SIG-M5 treated with dmso at 0.1 percent for 504 hours (cell line): Measurements from ENCODE around the gene PLIN4.
"Not testable (repeated sequence)": the region's sequence is repeated elsewhere in the genome, so short reads cannot be mapped to it uniquely, and the experiment has no call there.

ENCODE experiments used
- DNase-seq: peaks from one replicate; lab custom pipeline; 2025; ENCODE audit not compliant: unreplicated experiment; lab: John Stamatoyannopoulos, UW

The PLIN4 gene, protein sequence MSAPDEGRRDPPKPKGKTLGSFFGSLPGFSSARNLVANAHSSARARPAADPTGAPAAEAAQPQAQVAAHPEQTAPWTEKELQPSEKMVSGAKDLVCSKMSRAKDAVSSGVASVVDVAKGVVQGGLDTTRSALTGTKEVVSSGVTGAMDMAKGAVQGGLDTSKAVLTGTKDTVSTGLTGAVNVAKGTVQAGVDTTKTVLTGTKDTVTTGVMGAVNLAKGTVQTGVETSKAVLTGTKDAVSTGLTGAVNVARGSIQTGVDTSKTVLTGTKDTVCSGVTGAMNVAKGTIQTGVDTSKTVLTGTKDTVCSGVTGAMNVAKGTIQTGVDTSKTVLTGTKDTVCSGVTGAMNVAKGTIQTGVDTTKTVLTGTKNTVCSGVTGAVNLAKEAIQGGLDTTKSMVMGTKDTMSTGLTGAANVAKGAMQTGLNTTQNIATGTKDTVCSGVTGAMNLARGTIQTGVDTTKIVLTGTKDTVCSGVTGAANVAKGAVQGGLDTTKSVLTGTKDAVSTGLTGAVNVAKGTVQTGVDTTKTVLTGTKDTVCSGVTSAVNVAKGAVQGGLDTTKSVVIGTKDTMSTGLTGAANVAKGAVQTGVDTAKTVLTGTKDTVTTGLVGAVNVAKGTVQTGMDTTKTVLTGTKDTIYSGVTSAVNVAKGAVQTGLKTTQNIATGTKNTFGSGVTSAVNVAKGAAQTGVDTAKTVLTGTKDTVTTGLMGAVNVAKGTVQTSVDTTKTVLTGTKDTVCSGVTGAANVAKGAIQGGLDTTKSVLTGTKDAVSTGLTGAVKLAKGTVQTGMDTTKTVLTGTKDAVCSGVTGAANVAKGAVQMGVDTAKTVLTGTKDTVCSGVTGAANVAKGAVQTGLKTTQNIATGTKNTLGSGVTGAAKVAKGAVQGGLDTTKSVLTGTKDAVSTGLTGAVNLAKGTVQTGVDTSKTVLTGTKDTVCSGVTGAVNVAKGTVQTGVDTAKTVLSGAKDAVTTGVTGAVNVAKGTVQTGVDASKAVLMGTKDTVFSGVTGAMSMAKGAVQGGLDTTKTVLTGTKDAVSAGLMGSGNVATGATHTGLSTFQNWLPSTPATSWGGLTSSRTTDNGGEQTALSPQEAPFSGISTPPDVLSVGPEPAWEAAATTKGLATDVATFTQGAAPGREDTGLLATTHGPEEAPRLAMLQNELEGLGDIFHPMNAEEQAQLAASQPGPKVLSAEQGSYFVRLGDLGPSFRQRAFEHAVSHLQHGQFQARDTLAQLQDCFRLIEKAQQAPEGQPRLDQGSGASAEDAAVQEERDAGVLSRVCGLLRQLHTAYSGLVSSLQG (N-terminal part only)

DNA sequence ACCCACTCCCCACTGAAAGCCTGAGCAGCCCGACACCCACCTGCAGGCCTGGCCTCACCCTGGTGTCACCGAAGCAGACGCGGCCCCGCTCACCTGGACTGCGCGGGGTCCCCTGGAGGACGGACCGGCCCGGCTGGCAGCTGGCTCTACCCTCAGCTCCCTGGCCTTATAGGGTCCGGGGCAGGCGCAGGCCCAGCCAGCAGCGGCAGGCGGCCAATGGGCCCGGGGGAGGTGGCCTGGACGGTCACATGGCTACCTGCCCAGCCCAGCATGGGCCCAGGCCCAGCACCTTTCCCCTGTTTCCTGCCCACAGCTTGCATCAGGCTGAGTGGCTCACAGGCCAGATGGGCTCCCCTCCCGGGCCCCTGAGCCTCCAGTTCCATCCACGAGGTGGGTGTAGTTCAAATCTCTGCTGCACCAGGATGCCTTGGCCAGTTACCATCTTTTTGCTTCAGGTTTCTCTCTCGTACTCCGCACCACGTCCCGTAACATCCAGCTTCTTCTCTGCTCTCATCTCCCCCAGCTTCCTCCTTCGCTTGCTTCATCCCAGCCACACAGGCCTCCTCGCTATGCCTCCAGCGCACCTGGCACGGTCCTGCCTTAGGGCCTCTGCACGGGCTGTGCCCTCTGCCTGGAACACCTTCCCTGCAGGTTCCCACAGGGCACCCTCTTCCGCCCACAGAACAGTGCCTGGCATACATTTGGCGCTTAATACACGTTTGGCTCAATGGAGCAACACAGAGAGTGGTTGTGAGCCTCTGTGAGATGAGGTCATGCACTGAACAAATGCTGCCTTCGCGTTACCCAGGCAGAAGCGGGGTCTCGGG lies at the start of gene PLIN4:
Gene PLIN4 (minus strand): TSS at position 142 of the 827 bp plus-strand sequence. CDS start 214 bp downstream, outside the sequence.
- no peak for DNase-seq

DNA sequence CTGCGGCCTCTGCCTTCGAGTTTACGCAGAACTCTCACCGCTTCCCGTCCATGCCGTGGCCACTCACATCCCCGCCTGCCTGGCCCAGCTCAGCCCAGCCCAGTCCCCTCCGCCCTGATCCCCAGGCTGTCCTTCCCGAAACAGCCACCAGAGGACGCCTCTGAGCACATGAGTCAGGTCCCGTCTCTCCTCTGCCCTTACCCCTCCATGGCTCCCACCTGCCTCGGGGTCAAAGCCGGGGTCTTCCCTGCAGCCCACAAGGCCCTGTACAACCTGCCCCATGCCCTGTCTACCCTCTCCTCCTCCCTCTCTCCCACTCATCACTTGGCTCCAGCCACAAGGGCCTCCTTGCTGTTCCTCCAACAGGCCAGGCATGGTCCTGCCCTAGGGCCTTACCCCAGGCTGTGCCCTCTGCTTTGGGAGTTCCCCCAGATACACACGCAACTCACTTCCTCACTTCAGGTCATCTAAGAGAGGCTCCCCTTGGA lies 49.3 kb upstream of the PLIN4 start:
- DNase-seq = no peak

DNA sequence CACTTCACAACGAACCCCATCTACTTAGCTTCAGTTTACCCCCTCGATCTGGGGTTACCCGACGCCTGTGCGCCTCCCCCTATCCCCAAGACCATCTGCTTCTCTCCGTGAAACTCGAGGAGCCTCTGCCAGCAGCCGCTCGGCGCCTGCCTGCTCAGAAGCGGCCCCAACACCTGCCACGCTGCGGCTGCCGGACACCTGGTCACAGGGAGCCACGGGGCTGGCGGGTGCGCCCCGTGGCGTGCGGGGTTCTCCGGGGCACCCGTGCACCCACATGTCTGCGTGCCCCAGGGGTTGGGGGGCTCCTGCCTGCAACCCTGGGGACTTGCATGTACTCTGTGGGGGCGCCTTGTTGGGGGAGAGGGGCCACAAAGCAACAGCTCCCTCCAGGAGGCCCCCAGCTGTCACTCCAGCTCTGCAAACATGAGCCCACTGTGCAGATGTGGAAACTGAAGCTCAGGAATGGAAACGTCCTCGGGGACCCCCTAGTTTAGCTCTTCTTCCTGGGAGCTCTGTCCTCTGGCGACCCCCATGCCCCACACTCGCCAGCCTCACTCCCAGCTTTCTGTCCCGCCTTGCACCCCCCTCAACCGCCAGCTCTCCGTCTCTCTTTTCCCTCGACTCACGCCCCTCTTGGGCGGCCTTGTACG lies 48.2 kb upstream of the PLIN4 start:
- DNase-seq = no peak

DNA sequence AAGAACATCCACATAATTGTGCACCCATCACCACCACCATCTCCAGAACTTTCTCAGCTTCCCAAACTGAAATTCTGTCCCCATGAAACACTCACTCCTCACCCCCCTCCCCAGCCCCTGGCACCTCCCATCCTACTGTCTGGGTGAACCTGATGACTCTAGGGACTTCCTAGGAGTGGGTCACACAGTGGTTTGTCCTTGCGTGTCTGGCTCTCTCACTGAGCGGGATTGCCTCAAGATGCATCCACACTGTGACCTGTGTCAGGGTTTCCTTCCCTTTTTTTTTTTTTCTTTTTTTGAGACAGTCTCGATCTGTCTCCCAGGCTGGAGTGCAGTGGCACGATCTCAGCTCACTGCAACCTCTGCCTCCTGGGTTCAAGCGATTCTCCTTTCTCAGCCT lies 45.3 kb upstream of the PLIN4 start:
- not testable (repeated sequence) for DNase-seq

DNA sequence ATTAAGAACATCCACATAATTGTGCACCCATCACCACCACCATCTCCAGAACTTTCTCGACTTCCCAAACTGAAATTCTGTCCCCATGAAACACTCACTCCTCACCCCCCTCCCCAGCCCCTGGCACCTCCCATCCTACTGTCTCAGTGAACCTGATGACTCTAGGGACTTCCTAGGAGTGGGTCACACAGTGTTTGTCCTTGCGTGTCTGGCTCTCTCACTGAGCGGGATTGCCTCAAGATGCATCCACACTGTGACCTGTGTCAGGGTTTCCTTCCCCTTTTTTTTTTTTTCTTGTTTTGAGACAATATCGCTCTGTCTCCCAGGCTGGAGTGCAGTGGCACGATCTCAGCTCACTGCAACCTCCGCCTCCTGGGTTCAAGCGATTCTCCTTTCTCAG lies 43.8 kb upstream of the PLIN4 start:
- DNase-seq = peak; percentile 42

DNA sequence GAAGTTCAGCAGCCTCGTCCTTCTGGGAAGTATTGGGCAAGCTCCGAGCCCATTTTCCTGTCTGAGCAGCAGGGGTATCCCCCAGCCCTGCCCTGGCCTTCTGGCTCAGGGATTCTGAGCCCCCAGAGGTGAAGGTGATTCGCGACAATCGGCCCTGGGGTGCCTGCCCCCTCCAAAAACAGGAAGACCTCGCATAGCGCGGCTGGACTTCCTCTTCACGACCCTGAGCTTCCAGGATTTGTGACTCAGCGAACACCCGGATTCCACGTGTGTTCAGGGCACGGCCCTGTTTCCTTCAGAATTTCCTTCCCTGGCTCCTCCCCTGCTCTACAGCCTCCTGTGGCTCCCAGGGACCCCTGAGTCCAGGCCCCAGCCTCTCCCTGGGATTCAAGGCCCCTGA lies 41.3 kb upstream of the PLIN4 start, which contains the start of gene SEMA6B:
Gene SEMA6B (minus strand): TSS at position 116 of the 400 bp plus-strand sequence. CDS start 1,227 bp downstream, outside the sequence.
- DNase-seq = no peak

DNA sequence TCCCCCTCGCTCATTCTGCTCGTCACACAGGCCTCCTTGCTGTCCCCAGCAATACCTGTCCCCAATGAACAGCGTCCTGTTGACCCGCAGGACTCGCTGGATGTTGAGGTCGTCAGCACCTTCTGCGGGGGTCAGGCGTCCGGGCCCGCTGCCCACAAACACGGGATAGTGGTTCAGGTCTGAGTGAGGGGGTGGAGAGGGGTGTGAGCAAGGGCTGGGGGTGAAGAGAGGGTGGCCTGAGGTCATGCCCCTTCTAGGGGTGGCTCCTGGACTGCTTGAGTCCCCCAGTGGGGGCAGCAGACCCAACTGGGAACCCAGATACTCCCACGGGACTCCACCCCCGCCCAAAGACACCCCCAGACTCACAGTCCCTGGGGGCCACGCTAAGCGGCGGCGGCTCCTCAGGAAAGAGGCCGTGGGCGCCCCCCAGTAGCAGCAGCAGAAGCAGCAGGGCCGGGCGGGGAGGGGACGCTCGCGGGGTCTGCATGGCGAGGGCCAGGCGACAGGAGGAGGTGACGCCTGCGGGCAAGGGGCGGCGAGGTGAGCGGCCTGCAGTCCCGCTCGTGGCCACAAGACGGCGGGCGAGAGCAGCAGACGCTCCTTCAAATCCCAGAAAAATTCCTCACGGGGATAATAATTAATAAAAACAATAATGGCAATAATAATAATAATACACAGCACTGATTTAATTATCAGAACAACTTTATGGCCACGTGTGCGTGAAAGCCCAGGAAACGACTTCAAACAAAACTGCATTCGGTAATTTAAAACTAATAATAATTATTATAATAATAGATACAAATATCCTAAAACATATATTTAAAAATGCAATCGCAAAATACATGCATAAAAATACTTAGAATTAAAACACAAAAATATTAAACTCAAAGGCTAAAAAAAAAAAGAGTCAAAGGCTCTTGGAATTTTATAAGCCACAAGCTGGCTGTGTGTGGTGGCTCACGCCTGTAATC lies 40.0 kb upstream of the PLIN4 start:
- no peak for DNase-seq

DNA sequence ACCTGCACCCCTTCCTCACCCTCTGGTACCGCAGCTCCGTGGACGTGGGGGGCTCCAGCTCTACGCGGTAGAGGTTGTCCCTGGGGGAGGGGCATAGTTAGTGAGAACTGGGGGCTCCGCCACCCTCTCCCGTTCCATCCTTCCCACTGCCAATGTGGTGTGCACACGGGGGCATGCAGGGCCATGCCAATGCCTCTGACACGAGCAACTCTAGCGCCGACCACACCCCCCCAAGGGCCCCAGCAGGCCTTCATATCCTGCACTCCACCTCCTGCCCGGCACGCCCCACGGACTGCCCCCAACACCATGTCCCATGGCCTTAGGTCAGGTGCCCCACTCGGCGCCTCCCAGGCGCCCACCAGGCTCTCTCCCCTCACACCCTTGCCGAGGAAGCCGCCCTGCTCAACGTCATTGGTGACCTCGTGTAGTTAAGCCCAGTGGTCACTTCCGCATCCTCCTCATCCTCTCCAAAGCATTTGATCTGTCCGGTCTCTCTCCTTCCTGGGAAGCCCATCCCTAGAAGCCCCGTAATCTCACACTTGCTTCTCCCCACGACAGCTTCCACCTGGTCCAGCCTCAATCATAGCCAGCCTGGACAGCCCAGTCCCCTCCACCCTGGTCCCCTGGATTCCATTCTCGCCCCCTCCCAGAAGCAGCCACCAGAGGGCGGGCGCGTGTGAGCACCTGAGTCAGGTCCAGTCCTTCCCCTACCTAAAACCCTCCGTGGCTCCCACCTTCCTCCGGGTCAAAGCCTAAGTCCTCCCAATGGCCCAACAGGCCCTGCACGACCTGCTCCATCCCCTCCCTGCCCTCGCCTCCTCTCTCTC lies 39.1 kb upstream of the PLIN4 start:
- no peak for DNase-seq

DNA sequence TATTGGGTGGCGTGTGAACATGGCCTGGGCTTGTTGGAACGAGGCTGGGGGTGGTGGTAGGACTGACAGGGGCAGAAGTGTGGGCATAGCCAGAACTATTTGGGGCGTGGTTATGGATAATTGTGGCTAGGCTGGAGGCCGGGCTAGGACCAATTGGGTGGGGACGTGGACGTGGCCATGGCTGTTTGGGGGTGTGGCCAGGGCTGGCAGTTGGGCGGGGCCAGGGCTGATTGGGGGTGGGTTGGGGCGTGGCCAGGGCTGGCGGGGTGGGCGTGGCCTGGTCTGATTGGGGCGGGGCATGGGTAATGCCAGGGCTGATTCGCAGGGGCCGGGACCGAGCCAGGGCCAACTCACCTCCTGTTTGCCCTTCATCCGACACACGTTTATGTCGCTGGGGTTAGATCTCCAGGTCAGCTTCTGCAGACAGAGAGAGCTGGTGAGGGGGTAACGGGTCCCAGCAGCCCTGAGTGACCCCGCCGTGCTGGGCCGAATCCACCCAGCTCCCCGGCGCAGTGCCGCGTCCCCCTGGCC lies 38.4 kb upstream of the PLIN4 start:
- DNase-seq = no peak

DNA sequence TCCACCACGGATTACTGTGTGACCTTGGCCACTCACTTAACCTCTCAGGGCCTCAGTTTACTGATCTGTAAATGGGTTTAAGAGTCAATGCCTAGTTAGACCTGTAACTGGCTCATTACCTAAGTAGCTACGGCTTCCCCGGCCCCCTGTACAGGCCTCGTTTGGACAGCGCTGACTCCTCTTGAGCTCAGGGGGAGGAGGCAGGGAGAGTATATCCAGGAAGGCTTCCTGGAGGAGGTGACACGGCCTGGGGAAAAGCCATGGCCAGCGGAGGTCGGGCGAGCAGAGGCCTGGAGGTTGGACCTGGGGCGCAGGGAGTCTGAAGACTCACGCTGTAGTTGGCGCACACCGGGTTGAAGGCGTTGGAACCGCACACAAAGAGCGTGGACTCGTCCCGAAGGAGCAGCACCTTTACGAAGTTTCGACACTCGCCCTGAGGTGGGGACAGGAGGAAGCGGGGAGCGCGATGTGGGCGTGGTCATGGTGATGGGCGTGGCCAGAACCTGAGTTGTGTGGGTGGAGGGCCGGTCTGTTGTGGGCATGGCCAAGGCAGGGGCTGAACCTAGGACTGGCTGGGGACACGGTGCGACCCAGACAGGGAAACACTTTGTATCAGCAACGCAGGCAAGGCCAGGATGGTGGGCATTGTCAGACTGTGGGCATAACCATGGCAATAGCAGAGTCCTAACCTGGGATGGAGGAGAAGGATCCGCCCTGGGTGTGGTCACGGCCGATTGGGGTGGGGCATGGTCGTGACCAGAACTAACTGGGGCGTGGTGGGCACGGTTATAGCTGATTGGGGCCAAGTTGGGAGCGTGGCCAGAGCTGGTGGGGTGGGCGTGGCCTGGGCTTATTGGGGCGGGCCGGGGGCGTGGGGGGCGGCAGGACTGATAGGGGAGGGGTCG lies 37.6 kb upstream of the PLIN4 start:
- DNase-seq = no peak

DNA sequence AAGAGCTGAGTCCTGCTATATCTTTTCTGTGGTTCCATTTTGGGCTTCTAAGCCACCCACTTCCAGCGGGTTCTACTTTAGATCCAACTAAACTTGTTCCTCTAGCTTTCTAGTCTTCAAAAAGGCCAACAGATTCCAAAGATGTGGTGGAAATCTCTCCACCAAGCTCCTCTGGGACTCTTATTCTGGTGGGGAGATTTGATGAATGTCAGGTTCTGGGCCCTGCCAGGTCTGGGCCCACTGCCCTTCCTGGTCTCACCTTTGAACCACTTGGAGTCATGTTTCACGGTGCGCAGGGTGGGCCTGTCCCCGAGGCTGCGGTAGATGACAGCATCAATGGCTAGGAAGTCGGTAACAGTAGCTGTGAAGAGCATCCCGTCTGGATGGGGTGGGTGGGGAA lies 36.4 kb upstream of the PLIN4 start:
- no peak for DNase-seq

DNA sequence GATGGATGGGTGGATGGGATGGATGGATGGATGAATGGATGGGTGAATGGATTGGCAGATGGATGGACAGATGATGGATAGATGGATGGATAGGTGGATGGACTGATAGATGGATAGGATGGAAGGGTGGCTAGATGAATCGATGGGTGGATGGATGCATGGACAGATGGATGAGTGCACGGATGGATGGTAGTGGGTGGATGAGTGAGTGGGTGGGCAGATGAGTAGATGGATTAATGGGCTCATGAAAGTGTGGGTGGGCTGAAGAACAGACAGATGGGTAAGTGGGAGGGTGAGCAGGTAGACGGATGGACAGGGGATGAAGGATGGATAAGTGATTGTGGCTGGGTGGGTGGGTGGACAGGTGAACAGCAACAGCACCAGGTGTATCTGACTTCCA lies 35.5 kb upstream of the PLIN4 start:
- no peak for DNase-seq

DNA sequence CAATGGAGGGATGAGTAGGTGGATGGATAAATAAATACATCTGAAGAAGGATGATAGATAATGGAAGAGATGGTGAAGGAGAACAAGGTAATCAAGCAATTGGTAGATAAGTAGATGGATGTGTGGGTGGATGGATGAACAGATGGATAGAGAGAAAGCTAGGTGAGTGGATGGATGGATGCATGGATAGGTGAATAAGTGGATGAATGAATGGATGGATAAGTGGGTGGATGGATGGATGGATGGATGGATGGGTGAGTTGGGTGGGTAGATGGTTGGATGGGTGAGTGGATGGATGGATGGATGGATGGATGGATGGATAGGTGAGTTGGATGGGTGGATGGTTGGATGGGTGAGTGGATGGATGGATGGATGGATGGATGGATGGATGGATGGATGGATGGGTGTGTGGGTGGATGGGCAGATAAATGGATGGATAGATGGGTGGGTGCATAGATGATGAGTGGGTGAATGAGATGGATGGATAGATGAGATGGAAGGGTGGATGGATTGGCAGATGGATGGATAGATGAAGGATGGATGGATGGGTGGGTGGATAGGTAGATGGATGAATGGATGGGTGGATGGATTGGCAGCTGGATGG lies 34.9 kb upstream of the PLIN4 start:
- no peak for DNase-seq

DNA sequence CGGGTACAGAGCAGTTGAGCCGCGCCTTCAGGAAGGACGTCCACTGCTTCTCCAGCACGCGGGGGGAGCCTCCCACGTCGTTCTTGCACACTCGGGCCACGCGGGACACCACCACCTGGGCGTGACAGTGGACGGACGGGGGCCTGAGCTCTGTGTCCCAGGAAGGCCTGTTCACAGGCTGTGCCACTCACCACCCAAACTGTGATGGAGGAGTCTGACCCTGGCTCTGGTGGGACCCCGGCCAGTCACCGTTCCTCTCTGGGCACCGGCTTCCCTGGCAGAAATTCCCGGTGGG lies 34.2 kb upstream of the PLIN4 start:
- no peak for DNase-seq

DNA sequence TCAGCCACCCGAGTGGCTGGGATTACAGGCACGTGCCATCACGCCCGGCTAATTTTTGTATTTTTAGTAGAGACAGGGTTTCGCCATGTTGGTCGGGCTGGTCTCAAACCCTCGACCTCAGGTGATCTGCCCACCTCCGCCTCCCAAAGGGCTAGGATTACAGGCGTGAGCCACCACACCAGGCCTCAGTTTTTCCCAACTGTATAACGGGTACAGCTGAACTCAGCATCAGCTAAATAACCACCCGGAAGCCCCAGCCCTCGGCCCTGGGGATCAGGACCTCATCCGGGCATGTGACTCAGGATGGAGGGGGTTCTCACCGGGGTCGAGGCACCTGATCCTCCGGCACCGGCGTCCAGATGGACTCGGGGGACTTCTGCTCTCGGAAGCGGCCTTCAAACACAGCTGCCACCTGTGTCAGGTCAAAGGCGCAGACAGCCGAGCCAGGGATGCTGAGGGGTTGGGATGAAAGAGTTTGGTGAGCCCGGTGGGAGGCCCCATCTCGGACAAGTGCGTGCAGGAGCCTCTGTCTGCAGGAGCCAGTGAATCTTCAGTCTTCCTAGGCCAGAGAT lies 32.3 kb upstream of the PLIN4 start:
- DNase-seq = no peak

DNA sequence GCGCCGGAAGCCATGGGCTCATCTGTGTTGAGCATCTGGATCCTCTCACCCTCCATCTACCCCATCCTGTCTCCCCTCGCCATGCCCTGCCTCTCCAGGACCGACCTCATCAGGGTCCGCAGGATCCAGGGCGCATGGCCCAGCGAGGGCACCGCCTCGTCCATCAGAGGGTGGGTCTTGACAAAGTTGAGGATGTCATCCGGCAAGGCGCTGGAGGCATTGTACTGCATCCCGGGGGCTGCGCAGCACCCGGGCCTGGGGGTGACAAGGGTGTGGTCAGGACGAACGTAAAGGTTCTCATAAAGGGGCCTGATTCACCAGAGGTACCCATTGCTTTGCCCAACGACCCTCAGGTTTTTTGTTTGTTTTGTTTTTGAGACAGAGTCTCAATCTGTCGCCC lies 31.7 kb upstream of the PLIN4 start:
- no peak for DNase-seq
